Adrenal gland (tissue), 5 donors: Measurements from ENCODE around the gene COL10A1.

Source experiments
- POLR2A ChIP-seq, 2 donors: fragments of 450-650 bp; IDR thresholded peaks; one replicate each; pipeline ENCODE4 v1.6.1; 2017; ENCODE audit warnings: antibody characterized with exemption in 2 of 2, mild to moderate bottlenecking in 2 of 2, moderate library complexity in 1 of 2
- TF ChIP-seq, protein P1 (sequence below), 6 experiments: fragments of 450-650 bp in 4 of 6; fragments of 200-600 bp in 2 of 6; sonication (generic) in 1 of 6; IDR thresholded peaks; 1 replicate in 5 of 6; 2 replicates in 1 of 6; pipeline versions ENCODE4 v1.5.1 to v1.8.0; 2016 to 2021; ENCODE audit warnings: antibody characterized with exemption in 6 of 6, mild to moderate bottlenecking in 2 of 6, moderate library complexity in 1 of 6
- donor health status: DM: no; HTN: no; CAD: no.

DNA sequence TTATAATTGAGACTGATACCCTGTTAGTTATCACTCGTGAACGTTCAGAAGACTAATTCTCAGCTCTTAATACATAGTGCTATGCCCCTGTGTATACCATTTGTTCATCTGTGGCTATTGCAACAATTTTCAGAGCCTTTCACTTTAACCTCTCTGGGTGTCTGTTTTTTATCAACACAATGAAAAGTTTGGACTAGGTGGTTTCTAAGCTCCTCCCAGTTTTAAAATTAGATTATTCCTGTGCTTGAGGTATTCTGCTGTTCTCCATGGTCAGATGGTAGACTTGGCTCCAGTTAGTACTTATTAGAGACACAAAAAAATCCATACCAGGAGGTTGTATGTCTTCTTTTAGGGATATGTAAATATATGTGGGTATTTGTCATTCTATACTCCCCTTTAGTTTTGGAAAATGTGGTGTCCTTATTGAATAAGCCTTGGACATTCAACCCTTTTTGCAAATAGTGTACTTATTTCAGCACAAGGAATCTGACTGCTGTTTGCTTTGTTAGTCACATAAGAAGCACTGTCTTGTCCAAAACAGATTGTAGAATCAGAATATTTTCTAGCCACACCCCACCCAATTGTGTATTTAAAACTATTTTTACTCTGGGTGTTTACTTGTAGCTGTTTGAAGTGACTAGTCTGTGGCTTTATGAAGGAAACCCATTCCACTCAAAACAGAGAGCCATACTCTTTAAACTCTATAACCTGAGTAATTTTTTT, 2.0 kb upstream of the COL10A1 start:
- TF ChIP-seq, protein P1, sequence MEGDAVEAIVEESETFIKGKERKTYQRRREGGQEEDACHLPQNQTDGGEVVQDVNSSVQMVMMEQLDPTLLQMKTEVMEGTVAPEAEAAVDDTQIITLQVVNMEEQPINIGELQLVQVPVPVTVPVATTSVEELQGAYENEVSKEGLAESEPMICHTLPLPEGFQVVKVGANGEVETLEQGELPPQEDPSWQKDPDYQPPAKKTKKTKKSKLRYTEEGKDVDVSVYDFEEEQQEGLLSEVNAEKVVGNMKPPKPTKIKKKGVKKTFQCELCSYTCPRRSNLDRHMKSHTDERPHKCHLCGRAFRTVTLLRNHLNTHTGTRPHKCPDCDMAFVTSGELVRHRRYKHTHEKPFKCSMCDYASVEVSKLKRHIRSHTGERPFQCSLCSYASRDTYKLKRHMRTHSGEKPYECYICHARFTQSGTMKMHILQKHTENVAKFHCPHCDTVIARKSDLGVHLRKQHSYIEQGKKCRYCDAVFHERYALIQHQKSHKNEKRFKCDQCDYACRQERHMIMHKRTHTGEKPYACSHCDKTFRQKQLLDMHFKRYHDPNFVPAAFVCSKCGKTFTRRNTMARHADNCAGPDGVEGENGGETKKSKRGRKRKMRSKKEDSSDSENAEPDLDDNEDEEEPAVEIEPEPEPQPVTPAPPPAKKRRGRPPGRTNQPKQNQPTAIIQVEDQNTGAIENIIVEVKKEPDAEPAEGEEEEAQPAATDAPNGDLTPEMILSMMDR (IDR thresholded peaks at IDR 0.05): no peak
- TF ChIP-seq POLR2A (IDR thresholded peaks at IDR 0.05): no peak
